ENCODE results near the gene ZC3H18.

GRCh38 chr16:88652762-88653063, 82.5 kb downstream of the ZC3H18 start:
- TF ChIP-seq, protein P1, sequence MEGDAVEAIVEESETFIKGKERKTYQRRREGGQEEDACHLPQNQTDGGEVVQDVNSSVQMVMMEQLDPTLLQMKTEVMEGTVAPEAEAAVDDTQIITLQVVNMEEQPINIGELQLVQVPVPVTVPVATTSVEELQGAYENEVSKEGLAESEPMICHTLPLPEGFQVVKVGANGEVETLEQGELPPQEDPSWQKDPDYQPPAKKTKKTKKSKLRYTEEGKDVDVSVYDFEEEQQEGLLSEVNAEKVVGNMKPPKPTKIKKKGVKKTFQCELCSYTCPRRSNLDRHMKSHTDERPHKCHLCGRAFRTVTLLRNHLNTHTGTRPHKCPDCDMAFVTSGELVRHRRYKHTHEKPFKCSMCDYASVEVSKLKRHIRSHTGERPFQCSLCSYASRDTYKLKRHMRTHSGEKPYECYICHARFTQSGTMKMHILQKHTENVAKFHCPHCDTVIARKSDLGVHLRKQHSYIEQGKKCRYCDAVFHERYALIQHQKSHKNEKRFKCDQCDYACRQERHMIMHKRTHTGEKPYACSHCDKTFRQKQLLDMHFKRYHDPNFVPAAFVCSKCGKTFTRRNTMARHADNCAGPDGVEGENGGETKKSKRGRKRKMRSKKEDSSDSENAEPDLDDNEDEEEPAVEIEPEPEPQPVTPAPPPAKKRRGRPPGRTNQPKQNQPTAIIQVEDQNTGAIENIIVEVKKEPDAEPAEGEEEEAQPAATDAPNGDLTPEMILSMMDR (IDR thresholded peaks at IDR 0.05) = no peak
- no peak for TF ChIP-seq POLR2A (IDR thresholded peaks at IDR 0.05)

Measured in breast epithelium (tissue), 3 donors.